ENCODE measurements around the gene DISP2.
A peak's percentile ranks its signal among the peaks of the same experiment; 100 is the strongest.

The DISP2 gene

GRCh38 chr15:40410476-40410875, 52.5 kb downstream of the DISP2 start:
- Histone ChIP-seq H3K9ac (ENCODE audit: low read depth, low read length, poor library complexity, severe bottlenecking) (no peak overlapping the region), H3K27me3 (ENCODE audit: insufficient read depth, low read length, poor library complexity, severe bottlenecking) (no peaks in the 10 kb centered on the region), H4K20me1 (ENCODE audit: insufficient read depth, low read length, poor library complexity, severe bottlenecking) (peaks cover 45% of the 10 kb centered on the region), H2AFZ (ENCODE audit: low read length) (no peak overlapping the region), H3K4me1 (ENCODE audit: insufficient read depth, low read length, poor library complexity, severe bottlenecking) (peaks cover 27% of the 10 kb centered on the region), H3K9me2 (replicated peaks; ENCODE audit: low read depth, low read length) (no peaks in the 10 kb centered on the region), H3K9me3 (ENCODE audit: insufficient read depth, low read depth, low read length) (no peaks in the 10 kb centered on the region), H3K4me2 (ENCODE audit: low read depth, low read length, poor library complexity, severe bottlenecking) (peak overlapping the region; percentile 16), H3K4me3 (ENCODE audit: low read length, poor library complexity, severe bottlenecking) (no peak overlapping the region), H3K79me2 (ENCODE audit: insufficient read depth, low read length) (peaks cover 64% of the 10 kb centered on the region), H3K36me3 (ENCODE audit: insufficient read depth, low read length) (peaks cover 50% of the 10 kb centered on the region), H3F3A (ENCODE audit: low read depth) (no peaks in the 10 kb centered on the region)
- TF ChIP-seq CTCF (conservative IDR thresholded peaks at IDR 0.05; ENCODE audit: low read length) = no peak
- TF ChIP-seq EZH2phosphoT487 (IDR thresholded peaks at IDR 0.05; ENCODE audit: borderline replicate concordance) = no peak

GRCh38 chr15:40412095-40412759, 54.2 kb downstream of the DISP2 start:
- H3K36me3 ChIP-seq (ENCODE audit: insufficient read depth, low read length) = peaks cover 60% of the 10 kb centered on the region
- no peak overlapping the region for H3K4me2 ChIP-seq (ENCODE audit: low read depth, low read length, poor library complexity, severe bottlenecking)
- TF ChIP-seq EZH2phosphoT487 (IDR thresholded peaks at IDR 0.05; ENCODE audit: borderline replicate concordance) (no peak), CTCF (conservative IDR thresholded peaks at IDR 0.05; ENCODE audit: low read length) (no peak)

DNA sequence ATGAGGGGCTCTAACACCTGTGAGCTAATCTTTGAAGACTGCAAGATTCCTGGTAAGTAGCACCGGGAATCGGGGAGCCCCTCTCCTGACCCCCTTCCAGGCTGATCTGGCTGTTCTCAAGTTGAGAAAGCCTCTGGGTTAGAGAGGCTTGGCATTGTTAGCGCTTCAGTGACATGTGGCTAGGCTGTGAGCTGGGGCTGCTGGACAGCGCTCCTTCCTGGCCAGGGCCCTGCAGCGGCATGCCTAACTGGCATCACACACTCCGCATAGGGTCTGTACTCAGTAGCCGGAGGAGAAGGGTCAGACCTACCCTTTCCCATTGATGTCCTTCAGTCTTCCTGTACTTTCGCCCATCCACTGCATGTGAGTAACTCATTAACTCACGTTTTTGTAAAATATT, 55.0 kb downstream of the DISP2 start:
- H3K36me3 ChIP-seq (ENCODE audit: insufficient read depth, low read length) = peaks cover 63% of the 10 kb centered on the region
- no peak overlapping the region for H2AFZ ChIP-seq (ENCODE audit: low read length)
- H3K9me2 ChIP-seq (replicated peaks; ENCODE audit: low read depth, low read length) = no peaks in the 10 kb centered on the region
- H3K79me2 ChIP-seq (ENCODE audit: insufficient read depth, low read length) = peaks cover 40% of the 10 kb centered on the region
- no peaks in the 10 kb centered on the region for H3K27me3 ChIP-seq (ENCODE audit: insufficient read depth, low read length, poor library complexity, severe bottlenecking)
- H3K9me3 ChIP-seq (ENCODE audit: insufficient read depth, low read depth, low read length) = no peaks in the 10 kb centered on the region
- TF ChIP-seq CTCF (conservative IDR thresholded peaks at IDR 0.05; ENCODE audit: low read length) (no peak), EZH2phosphoT487 (IDR thresholded peaks at IDR 0.05; ENCODE audit: borderline replicate concordance) (no peak)
- no peaks in the 10 kb centered on the region for H3F3A ChIP-seq (ENCODE audit: low read depth)
- peaks cover 24% of the 10 kb centered on the region for H4K20me1 ChIP-seq (ENCODE audit: insufficient read depth, low read length, poor library complexity, severe bottlenecking)
- H3K9ac ChIP-seq (ENCODE audit: low read depth, low read length, poor library complexity, severe bottlenecking) = no peak overlapping the region
- H3K4me3 ChIP-seq (ENCODE audit: low read length, poor library complexity, severe bottlenecking) = no peak overlapping the region
- H3K4me2 ChIP-seq (ENCODE audit: low read depth, low read length, poor library complexity, severe bottlenecking) = no peak overlapping the region
- peaks cover 16% of the 10 kb centered on the region for H3K4me1 ChIP-seq (ENCODE audit: insufficient read depth, low read length, poor library complexity, severe bottlenecking)

More at GRCh38 chr15:40412095-40412759, 54.2 kb downstream of the DISP2 start:
- Histone ChIP-seq H3K27me3 (ENCODE audit: insufficient read depth, low read length, poor library complexity, severe bottlenecking) (no peaks in the 10 kb centered on the region), H3K9me3 (ENCODE audit: insufficient read depth, low read depth, low read length) (no peaks in the 10 kb centered on the region), H3K4me3 (ENCODE audit: low read length, poor library complexity, severe bottlenecking) (no peak overlapping the region), H2AFZ (ENCODE audit: low read length) (no peak overlapping the region), H3F3A (ENCODE audit: low read depth) (no peaks in the 10 kb centered on the region), H3K9ac (ENCODE audit: low read depth, low read length, poor library complexity, severe bottlenecking) (no peak overlapping the region), H3K4me1 (ENCODE audit: insufficient read depth, low read length, poor library complexity, severe bottlenecking) (peaks cover 24% of the 10 kb centered on the region), H4K20me1 (ENCODE audit: insufficient read depth, low read length, poor library complexity, severe bottlenecking) (peaks cover 33% of the 10 kb centered on the region), H3K9me2 (replicated peaks; ENCODE audit: low read depth, low read length) (no peaks in the 10 kb centered on the region), H3K79me2 (ENCODE audit: insufficient read depth, low read length) (peaks cover 48% of the 10 kb centered on the region)
